Measurements from ENCODE around the gene THAP4.

DNA sequence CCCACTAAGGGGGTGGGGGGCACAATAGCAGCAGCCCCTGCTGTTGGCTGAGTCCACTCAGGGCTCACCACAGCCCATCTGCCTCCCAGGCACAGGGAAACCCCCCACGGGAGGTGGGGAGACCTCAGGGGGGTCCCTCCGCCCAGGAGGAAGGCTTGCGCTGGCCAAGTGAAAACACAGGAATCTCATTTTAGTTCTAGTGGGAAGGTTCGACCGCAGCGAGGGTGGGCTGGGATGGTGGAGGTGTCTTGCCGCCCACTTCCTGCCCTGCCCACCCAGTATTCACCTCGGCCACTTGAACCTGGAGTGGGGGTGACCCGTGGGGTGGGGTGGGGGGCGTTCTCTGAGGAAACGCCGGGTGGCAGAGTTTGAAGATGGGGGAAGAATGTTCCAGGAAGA, 85.4 kb downstream of the THAP4 start:
- TF ChIP-seq CTCF (IDR thresholded peaks at IDR 0.05) = no peak
- TF ChIP-seq POLR2A (IDR thresholded peaks at IDR 0.05) = no peak
- TF ChIP-seq EP300 (IDR thresholded peaks at IDR 0.05) = no peak

All from tibial nerve (tissue), 4 donors.